Effector CD4-positive, alpha-beta T cell (primary cell): ENCODE data around the gene ZNF764.
A peak's percentile ranks its signal among the peaks of the same experiment; 100 is the strongest.
"Not testable (repeated sequence)": the region's sequence is repeated elsewhere in the genome, so short reads cannot be mapped to it uniquely, and the experiment has no call there.

Source experiments
- DNase-seq: peaks from one replicate; pipeline ENCODE4 v3.0.0-alpha.2; 2020

ZNF764 gene

DNA sequence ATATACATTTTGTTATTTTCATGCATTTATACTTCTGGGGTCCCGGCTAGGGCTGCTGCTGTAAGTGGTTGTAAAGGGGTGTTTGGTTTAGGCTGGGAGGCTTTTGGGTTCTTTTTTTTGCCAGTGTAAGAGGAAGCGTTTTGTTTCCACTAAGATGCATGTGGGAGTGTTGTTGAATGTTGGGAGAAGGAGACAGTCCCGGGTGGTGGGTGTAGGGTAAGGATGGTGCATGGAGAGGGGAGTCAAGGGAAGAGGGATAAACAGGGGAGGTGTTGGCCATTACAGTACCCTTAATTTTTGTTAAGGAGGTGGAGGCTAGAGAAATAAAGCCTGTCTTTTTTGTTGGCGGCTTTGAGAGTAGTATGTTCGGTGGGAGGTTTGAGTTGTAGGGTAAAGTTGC is 15.1 kb downstream of the ZNF764 start:
- no peak for DNase-seq

DNA sequence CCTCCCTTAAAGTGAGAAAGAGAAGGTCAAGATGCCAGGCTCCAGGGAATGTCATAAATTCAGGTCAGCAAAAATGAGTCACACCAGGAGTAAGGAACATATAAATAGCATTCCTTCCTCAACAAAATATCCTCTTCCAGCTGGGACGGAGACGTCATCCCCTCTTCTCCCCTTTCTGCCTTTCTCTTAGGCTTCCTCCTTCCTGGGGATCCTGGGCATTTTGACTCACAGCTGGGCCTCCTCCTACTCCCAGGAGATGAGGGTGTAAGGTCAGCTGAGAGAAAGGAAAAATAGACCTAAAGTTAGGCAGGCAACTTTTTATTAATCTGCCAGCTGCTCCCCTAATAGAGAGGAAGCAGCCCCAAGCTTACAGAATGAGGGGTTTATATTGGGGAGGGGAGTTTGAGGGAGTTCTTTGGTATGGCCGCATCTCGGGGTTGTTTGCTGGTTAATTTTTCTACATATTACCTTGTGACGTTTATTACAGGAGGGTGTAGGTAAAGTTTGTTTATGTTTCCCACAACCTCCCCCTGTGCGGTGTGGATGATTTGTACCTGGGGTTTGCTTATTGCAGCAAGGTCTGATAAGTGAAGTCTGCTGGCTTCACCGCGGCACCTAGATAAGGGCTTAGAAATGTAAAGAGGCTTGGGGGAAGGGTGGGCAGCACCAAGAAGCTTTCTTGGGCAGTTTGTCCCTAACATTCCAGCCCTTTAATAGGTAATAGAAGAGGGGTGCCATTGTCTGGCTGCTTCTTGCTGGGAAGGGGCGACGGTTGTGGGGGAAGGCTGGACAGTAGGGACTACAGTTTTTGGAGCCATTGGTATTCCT is 16.5 kb downstream of the ZNF764 start:
- DNase-seq = no peak

GRCh38 chr16:30540916-30541464 is 17.2 kb downstream of the ZNF764 start:
- DNase-seq = not testable (repeated sequence)

DNA sequence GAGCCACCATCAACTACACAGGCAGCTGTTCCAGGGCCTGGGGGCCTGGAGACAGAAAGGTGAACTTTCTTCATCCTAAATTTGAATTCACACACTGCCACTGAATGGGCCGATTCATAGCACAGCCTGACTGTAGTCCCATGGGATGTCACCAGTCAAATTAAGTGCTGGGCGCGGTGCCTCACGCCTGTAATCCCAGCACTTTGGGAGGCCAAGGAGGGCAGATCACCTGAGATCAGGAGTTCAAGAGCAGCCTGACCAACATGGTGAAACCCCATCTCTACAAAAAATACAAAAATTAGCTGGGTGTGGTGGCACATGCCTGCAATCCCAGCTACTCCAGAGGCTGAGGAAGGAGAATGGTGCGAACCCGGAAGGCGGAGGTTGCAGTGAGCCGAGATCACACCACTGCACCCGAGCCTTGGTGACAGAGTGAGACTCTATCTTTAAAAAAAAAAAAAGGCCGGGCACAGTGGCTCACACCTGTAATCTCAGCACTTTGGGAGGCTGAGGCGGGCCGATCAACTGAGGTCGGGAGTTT is 18.1 kb downstream of the ZNF764 start:
- not testable (repeated sequence) for DNase-seq

- no peak for DNase-seq
Observed at GRCh38 chr16:30539000-30539964, 18.9 kb downstream of the ZNF764 start.

DNA sequence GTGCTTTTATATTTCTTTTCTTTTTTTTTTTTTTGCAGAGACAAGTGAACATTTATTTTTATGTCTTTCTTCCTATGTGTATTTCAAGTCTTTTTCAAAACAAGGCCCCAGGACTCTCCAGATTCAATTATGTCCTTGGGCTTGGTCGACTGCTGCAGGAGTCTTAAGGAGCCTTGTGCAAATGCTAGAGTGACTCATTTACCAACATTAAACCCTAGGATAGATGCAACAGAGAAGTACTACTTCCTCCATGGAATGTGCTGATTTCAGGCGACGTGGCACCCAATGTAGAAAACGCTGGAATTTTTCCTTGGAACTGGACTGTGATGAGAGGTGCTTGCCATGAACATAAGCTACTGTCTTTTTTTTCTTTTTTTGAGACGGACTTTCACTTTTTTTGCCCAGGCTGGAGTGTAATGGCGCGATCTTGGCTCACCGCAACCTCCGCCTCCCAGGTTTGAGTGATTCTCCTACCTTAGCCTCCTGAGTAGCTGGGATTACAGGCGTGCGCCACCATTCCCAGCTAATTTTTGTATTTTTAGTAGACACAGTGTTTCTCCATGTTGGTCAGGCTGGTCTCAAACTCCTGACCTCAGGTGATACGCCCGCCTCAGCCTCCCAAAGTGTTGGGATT is 21.7 kb downstream of the ZNF764 start:
- not testable (repeated sequence) for DNase-seq

DNA sequence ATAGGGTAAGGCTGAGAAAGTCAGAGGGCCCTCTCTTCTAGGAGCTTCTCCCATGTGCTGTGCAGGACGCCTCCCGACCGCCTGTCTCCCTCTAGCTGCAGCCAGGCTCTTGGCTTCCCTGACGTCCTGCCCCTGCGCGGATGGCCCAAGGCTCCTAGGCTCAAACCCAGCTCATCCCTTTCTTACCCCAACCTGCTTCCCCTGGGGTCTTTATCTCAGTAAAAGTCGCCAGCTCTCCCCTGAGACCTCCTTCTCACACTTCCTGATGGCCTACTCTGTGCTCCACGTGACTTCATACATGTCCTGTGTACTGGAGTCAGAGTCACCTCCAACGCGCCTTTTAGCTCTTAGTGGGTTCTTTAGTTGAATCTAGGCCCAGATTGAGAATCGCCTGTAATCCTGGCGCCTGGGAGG is 22.4 kb downstream of the ZNF764 start:
- peak; percentile 42 for DNase-seq

- peak; percentile 29 for DNase-seq
Observed at GRCh38 chr16:30535106-30535776, 22.9 kb downstream of the ZNF764 start.

DNA sequence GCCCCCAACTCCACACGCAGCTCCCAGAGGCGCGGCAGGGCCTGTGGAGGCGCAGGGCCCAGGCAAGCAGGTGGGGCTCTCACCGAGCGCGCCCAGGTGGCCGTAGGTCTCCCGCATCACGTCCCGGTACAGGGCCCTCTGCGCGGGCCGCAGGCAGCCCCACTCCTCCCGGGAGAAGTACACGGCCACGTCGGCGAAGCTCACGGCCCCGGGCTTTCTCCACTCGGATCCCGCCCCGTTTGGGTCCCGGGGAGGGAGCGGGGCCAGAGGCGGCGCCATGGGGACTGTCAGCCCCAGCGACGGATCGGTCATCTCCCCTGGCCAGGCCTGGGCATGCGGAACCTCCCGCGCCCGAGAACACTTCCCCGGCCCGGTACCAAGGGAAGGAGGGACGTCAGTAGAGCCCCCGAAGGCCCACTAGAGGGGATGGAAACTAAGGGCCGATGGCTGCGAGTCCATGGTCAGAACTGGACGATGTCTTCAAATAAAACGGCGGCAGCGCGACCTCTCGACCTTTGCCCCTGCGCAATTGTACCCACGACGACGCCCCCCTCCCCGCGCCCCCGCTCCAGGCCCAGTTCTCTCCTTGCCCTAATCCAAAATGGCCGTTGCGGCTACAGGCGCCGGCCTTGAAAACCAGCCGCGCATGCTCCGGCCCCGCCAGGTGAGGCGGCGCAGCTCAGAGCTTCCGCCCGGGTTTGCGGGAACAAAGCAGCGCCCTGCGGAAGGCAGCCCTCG is 23.6 kb downstream of the ZNF764 start, which contains the start of gene ZNF747:
ZNF747 (minus strand) TSS at position 491 of the 738 bp plus-strand sequence; CDS start at position 312, 179 bp downstream.
- DNase-seq = peak; percentile 94

- no peak for DNase-seq
Observed at GRCh38 chr16:30533748-30534367, 24.3 kb downstream of the ZNF764 start.

- no peak for DNase-seq
Observed at GRCh38 chr16:30533146-30533522, 25.0 kb downstream of the ZNF764 start.

DNA sequence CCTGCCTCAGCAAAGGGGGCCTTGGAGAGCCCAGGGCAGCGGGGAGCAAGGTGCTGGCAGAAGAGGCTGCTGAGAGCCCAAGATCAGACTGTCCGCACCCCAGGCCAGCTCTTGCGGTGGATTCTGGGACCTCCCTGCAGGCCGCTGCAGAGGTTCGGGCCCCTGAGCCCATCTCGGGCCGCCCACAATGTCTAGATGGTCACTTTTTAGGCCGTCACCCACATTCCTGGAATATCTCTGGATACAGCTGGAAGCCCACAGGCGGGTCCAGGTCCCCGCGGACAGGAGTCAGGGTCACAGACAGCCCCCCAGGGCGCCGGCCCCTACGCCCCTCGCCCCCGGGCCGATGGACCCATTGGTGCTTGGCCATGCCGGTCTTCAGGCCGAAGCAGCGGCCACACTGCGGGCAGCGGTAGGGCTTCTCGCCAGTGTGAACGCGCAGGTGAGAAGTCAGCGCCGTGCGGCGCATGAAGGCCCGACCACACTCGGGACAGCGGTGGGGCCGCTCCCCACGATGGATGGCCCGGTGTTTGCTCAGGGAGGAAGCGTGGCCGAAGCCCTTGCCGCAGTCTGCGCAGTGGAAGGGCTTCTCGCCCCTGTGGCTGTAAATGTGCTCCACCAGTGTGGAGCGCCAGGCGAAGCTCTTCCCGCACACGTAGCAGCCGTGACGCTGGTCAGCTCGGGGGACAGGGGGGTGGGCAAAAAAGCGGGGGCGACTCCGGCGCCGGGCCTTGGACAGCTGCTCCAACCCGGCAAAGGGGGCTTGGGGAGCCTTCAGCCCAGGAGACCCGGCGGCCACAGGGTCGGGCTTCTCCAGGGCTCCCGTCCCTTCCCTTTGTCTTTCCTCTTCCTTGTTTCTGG is 25.7 kb downstream of the ZNF764 start:
- DNase-seq = no peak

DNA sequence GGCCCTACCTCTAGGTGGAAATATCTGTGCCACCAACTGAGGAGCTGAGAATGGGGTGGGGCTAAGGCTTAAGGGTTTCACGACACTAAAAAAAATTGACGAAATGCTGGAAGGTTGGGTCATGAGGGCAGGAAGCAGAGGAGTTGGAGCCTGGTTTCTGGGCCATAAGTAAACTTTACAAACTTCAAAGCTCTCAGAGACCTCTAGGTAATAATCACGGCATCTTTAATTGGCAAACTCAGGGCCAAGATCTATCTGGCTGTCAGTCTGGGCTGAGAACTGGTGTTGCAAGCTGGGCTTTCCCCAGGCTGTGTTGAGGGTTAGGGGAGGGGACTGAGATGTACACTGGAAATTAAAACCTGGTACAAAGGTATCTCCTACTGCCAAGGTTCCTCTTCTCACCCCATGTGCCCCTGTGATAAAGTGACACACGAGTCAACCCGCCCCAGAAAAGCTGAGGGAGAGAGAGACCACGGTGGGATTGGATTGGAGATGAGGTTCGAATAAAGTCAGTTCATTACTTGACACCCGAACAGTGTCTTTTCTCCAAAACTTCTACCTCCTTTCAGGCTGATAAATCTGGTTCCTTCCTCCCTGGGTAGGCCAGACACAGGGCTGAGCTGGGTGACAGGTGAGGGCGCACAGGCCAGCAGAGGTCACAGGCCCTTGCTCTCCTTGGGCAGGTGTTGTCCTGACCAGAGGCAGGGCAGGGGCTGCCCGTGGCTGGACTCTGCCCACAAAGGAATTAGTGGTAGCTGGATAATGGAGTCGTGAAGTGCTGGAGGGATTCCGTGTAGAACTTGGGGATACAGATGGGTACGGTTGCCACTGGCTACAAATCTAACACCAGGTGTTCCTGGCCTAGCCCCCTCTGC is 27.8 kb downstream of the ZNF764 start:
- DNase-seq = no peak

DNA sequence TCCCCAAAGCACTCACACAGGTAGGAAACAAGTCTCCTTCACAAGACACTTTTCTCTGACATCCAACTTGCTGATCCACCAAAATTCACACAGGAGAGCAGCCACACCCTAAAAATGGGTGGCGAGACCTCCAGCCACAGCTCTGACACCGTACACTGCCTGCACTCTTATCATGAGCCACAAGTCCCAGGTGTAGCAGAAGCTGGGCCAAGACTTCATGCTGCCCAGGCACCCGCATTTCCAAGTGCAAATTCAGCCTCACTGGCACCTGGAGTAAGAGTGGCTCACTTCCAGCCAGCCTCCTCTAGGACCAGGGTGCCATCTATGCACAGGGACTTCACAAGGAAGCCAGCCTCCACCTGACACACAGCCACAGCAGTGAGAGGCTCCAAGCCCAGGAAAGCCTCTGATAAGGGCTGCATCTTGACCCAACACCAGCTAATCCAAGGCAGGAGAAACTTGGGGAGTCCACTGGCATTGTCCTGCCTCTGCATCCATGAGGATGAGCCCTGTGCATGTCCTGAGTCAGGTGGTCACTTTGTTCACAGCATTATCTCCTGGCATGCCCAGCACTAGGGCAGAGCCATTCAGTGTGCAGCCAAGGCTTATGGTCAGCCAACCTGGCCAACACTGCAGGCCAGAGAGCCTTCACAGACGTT is 29.2 kb downstream of the ZNF764 start:
- no peak for DNase-seq

DNA sequence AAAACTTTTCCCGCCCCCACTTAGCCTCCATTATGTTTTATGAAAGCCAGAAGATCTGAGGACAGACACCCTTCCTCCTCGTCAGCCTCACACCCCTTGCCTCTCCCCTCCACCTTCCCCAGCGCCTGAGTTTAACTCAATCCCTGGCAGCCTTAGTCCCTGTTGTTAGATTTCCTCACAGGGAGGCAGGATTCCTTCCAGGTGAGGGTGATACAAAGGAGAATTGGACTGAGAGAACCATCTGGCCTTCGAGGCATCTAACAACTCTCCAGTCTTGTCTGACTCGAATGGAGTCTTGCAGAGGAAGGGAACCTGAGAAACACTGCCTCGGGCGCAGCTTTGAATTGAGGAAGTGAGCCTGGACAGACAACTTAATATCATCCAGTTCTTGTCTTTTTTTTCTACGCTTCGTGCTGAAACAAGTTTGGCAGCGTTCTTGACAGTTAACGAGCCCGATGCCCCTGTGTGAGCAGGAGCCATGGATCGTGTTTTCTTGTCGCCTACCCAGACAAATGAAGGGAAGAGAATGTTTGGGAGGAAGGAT is 30.5 kb downstream of the ZNF764 start:
- no peak for DNase-seq

DNA sequence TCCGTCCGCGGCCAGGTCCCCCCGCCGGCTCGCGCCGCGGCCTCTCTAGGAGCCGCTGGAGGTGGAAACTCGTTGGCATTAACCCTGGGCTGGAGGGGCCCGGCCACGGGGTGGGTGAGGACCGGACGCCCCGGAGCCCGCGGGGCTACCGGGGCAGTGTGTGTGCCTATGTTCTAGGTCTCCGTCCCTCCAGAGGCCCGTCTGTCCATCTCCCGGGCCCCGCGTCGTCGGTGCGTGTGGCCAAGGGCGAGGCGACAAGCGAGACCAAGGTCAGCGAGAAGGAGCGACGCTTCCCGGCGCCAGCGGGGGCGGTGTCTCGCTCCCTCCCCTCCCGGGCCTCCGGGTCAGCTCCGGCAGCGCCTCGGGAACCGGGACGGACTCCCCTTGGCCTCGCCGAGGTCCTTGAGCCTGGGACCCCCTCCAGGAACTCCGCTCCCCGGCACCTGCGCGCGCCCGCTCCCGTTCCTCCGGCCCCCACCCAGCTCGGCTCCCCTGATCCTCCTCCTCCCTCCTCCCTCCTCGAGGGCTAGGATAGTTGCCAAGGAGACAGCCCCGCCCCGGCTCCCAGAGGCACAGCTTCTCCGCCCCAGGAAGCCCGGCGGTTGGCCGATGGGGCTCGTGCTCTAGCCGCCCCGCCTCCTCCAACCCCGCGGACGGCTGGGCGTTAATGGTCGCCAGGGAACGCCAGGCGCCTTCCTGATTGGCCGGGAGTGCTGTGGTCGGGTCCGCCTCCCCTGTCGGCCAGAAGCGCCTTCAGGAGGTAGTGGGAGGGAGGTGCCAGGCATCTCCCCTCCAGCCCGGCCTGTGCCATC is 31.1 kb downstream of the ZNF764 start:
- DNase-seq = peak; percentile 82
